HepG2 (cell line): ENCODE results near the gene LIN28B. TPM values are rescaled to one million over a fixed set of nuclear protein-coding genes. Genes with fewer than 3 reads are reported as not detected.
A peak's percentile ranks its signal among the peaks of the same experiment; 100 is the strongest.

Experiments used
- ATAC-seq: fragments of 200-7000 bp; cut with Tn5 transposase; 3 replicates; pipeline ENCODE4 v1.9.1; 2020; ENCODE audit warnings: mild to moderate bottlenecking, moderate library complexity
- BruUV-seq: library from RNA; stranded (reverse); fragments of 400-500 nt; replicated peaks from 2 replicates; lab custom pipeline; 2021; lab: Mats Ljungman, UMichigan
- CTCF ChIA-PET: fragments of 300-600 bp; formaldehyde crosslinking; extraction: SDS; loops from one replicate; lab custom pipeline; 2021; ENCODE audit warnings: low total read pairs, inconsistent platforms, low intra/inter-chr PET ratio; lab: Yijun Ruan, JAX
- POLR2A ChIA-PET: fragments of 350-600 bp; sonication (Branson Sonifier 250); formaldehyde crosslinking; loops from one replicate; lab custom pipeline; 2020; ENCODE audit warnings: antibody characterized with exemption, inconsistent platforms; lab: Yijun Ruan, JAX
- DNase-seq: peaks from one replicate; pipeline ENCODE4 v3.0.0-alpha.2; 2015; ENCODE audit warnings: low spot score
- FAIRE-seq: peaks from 3 replicates; lab custom pipeline; 2011; peaks lifted over from hg19 to GRCh38; lab: Jason Lieb, UNC
- H2AFZ ChIP-seq: one replicate; pipeline ENCODE4 v1.6.1; 2011; ENCODE audit warnings: low read length, inconsistent platforms
- H3K27ac ChIP-seq: fragments of 300-600 bp; 3 replicates; pipeline ENCODE4 v1.8.0; 2011; ENCODE audit warnings: mixed run types, mild to moderate bottlenecking, mixed read lengths, low read length, inconsistent platforms; ENCODE audit not compliant: insufficient read depth; ENCODE audit errors: extremely low read length
- H3K27me3 ChIP-seq, 2 experiments: fragments of 200-600 bp in 1 of 2; 2 replicates in 1 of 2; 3 replicates in 1 of 2; pipeline versions ENCODE4 v1.6.0 to v1.8.0; 2011; ENCODE audit warnings: low read length in 2 of 2, mild to moderate bottlenecking in 2 of 2, moderate library complexity in 2 of 2, inconsistent platforms in 1 of 2; ENCODE audit not compliant: insufficient read depth in 2 of 2, control insufficient read depth in 1 of 2
- H3K36me3 ChIP-seq, 2 experiments: fragments of 200-600 bp in 1 of 2; replicated peaks in 1 of 2; 2 replicates in 1 of 2; 3 replicates in 1 of 2; pipeline versions ENCODE4 v1.5.1 to v1.8.0; 2011; ENCODE audit warnings: low read length in 2 of 2, inconsistent platforms in 1 of 2; ENCODE audit not compliant: insufficient read depth in 2 of 2, control insufficient read depth in 1 of 2
- H3K4me1 ChIP-seq: 2 replicates; pipeline ENCODE4 v1.5.1; 2012; ENCODE audit warnings: low read length, inconsistent platforms; ENCODE audit not compliant: insufficient read depth
- H3K4me2 ChIP-seq: 2 replicates; pipeline ENCODE4 v1.6.0; 2011; ENCODE audit warnings: low read depth, low read length, inconsistent platforms
- H3K4me3 ChIP-seq, 3 experiments: fragments of 200-600 bp in 1 of 3; sonication (generic), shearing (Covaris generic) in 1 of 3; replicated peaks in 1 of 3; 2 replicates each; pipeline ENCODE4 v1.5.1; 2011 to 2016; ENCODE audit warnings: low read length in 3 of 3, inconsistent platforms in 2 of 3, low read depth in 2 of 3, mild to moderate bottlenecking in 2 of 3, control low read depth in 1 of 3, mixed read lengths in 1 of 3; ENCODE audit not compliant: insufficient read depth in 1 of 3
- H3K79me2 ChIP-seq: one replicate; pipeline ENCODE4 v1.6.1; 2011; ENCODE audit warnings: low read length, inconsistent platforms; ENCODE audit not compliant: insufficient read depth
- H3K9ac ChIP-seq: 2 replicates; pipeline ENCODE4 v1.6.0; 2011; ENCODE audit warnings: mild to moderate bottlenecking, low read depth, low read length, inconsistent platforms; ENCODE audit not compliant: insufficient read depth
- H3K9me3 ChIP-seq: 2 replicates; pipeline ENCODE4 v1.5.1; 2012; ENCODE audit warnings: mild to moderate bottlenecking, low read length
- H4K20me1 ChIP-seq: 2 replicates; pipeline ENCODE4 v1.6.0; 2011; ENCODE audit warnings: inconsistent platforms, mild to moderate bottlenecking, low read length, moderate library complexity; ENCODE audit not compliant: insufficient read depth
- IKZF1 ChIP-seq: fragments of 450-650 bp; IDR thresholded peaks from 2 replicates; pipeline ENCODE4 v1.7.1; 2016
- JUNB ChIP-seq: sonication (generic); formaldehyde crosslinking; IDR thresholded peaks from 2 replicates; pipeline ENCODE4 v1.8.0; 2022; ENCODE audit warnings: missing genetic modification reagents, mild to moderate bottlenecking, borderline replicate concordance
- JUND ChIP-seq: sonication (generic); formaldehyde crosslinking; IDR thresholded peaks from 2 replicates; pipeline ENCODE4 v1.8.0; 2022; ENCODE audit warnings: mild to moderate bottlenecking, missing genetic modification reagents
- MATR3 ChIP-seq: sonication (generic); formaldehyde crosslinking; IDR thresholded peaks from 2 replicates; pipeline ENCODE4 v1.4.0; 2020; ENCODE audit warnings: missing genetic modification reagents
- POLR2AphosphoS2 ChIP-seq: IDR thresholded peaks from 2 replicates; pipeline ENCODE4 v1.6.1; 2011; ENCODE audit warnings: low read depth, low read length, improper control_type of control experiment
- PRPF4 ChIP-seq: fragments of 200-400 bp; formaldehyde crosslinking; IDR thresholded peaks from 2 replicates; pipeline ENCODE4 v1.6.1; 2016; ENCODE audit warnings: low read length, low read depth; ENCODE audit not compliant: poor library complexity, severe bottlenecking
- ZFX ChIP-seq: sonication (generic); formaldehyde crosslinking; IDR thresholded peaks from 2 replicates; pipeline ENCODE4 v1.4.0; 2020; ENCODE audit warnings: mild to moderate bottlenecking, low read depth, missing genetic modification reagents, moderate library complexity
- ZFY ChIP-seq: sonication (generic); formaldehyde crosslinking; IDR thresholded peaks from 2 replicates; pipeline ENCODE4 v1.4.0; 2020; ENCODE audit warnings: missing genetic modification reagents
- ZNF264 ChIP-seq: sonication (generic); formaldehyde crosslinking; IDR thresholded peaks from 2 replicates; pipeline ENCODE4 v1.4.0; 2020; ENCODE audit warnings: missing genetic modification reagents
- ZNF562 ChIP-seq: sonication (generic); formaldehyde crosslinking; IDR thresholded peaks from 2 replicates; pipeline ENCODE4 v1.8.0; 2022; ENCODE audit warnings: missing genetic modification reagents, borderline replicate concordance
- ZNF713 ChIP-seq: sonication (generic); formaldehyde crosslinking; IDR thresholded peaks from 2 replicates; pipeline ENCODE4 v1.4.0; 2020; ENCODE audit warnings: mild to moderate bottlenecking, missing genetic modification reagents
- ZNF720 ChIP-seq: sonication (generic); formaldehyde crosslinking; IDR thresholded peaks from 2 replicates; pipeline ENCODE4 v1.4.0; 2020; ENCODE audit warnings: missing genetic modification reagents
- WGBS: methylation state at CpG from one replicate; pipeline ENCODE4 v1.1.6; 2017; ENCODE audit warnings: low lambda C conversion rate; 5-methylcytosine and 5-hydroxymethylcytosine counted together
- in situ Hi-C: cut with HindIII; loops from 2 replicates; pipeline ENCODE4 v1.10.0; 2017; ENCODE audit warnings: low pct_unique_long_range_greater_than_20kb; ENCODE audit not compliant: extremely low pct_ligation_motif_present
- intact Hi-C: fragments of 100-400 bp; cut with micrococcal nuclease; formaldehyde crosslinking; loops from one replicate; pipeline ENCODE4 v1.10.0; 2022; ENCODE audit not compliant: unreplicated experiment
- polyA plus RNA-seq, 8 experiments: library from polyadenylated mRNA; depleted of rRNA in 3 of 8; stranded (reverse) in 7 of 8; unstranded in 1 of 8; fragments of >200 nt; fragmentation: Illumina TruSeq in 4 of 8; extraction: Trizol in 4 of 8; gene quantifications; 2 replicates each; pipeline versions ENCODE4 v1.2.1 to v1.2.3, GENCODE V29; 2011 to 2016; ENCODE audit warnings: low read depth in 4 of 8, missing spikeins in 1 of 8, mixed read lengths in 1 of 8; ENCODE audit not compliant: insufficient read depth in 1 of 8
- total RNA-seq, 5 experiments: library from RNA; depleted of rRNA; stranded (reverse); fragments of >200 nt; fragmentation: Illumina TruSeq; extraction: Trizol; gene quantifications; 2 replicates each; pipeline ENCODE4 v1.2.3, GENCODE V29; 2016; ENCODE audit warnings: low read depth in 1 of 5
- TF ChIP-seq, protein P1 (sequence below): sonication (generic); formaldehyde crosslinking; IDR thresholded peaks from 2 replicates; pipeline ENCODE4 v1.5.0; 2020; ENCODE audit warnings: missing genetic modification reagents
- TF ChIP-seq, protein P2 (sequence below): sonication (generic); formaldehyde crosslinking; conservative IDR thresholded peaks from 2 replicates; pipeline ENCODE4 v1.5.0; 2020; ENCODE audit warnings: missing genetic modification reagents
- TF ChIP-seq, protein P3 (sequence below): conservative IDR thresholded peaks from 2 replicates; pipeline ENCODE4 v1.6.1; 2018; ENCODE audit warnings: missing genetic modification reagents
- TF ChIP-seq, protein P4 (sequence below): sonication (generic); formaldehyde crosslinking; IDR thresholded peaks from 2 replicates; pipeline ENCODE4 v1.8.0; 2022; ENCODE audit warnings: low read depth, missing genetic modification reagents

The LIN28B gene
- total and polyA plus RNA-seq, 2 of the 13 experiments (the other 11 are each of a cell fraction or from before 2014, with no cell fraction given): 14.5 to 56.8 TPM

DNA sequence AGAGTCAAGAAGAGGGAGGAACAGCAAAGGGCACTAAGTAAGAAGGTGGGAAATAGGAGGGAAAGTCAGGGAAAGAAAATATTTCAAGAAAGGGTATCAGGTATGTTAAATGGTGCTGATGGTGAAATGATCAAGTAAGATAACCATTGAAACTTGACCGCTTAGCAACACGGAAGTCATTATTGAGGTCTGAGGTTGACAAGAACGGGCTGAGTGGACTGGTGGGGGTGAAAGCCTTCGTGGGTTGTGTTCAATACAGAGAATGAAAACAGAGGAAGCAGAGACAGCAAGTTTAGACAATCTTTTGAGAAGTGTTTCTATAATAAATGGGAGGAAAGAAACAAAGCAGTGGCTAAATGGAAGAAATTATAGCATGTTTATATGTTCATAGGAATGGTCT, 72.0 kb downstream of the LIN28B start:
- no peak overlapping the region for H3K4me3 ChIP-seq
- FAIRE-seq: no peak

DNA sequence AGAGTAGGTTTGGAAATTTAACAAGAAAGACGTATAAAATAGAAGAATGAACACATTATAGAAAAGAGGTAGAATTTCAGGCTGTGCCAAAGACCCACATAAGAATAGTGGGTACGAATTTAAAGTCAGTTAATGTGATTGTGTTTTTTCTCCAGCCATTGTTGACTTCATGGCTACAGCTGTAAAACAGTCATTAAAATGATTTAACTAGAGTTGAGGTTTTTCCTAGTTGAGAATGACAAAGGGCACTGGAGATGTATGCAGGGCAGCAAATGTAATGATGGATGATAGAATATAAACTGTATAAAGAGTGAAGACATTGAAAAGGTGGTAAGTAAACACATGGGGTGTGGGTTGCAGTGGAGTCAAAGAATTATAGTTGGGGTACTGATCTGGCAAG, 72.7 kb downstream of the LIN28B start:
- no peak overlapping the region for H2AFZ ChIP-seq
- in situ Hi-C loops: no loop called here
- no peak overlapping the region for H3K9ac ChIP-seq
- H3K4me3 ChIP-seq: no peak overlapping the region
- no peak for DNase-seq
- no peaks in the 10 kb centered on the region for H4K20me1 ChIP-seq
- H3K4me2 ChIP-seq: no peak overlapping the region
- ChIA-PET CTCF (no interaction called here), POLR2A (no interaction called here)
- no peaks in the 10 kb centered on the region for H3K27me3 ChIP-seq
- BruUV-seq: no TSS peak
- ATAC-seq: no peak
- H3K27ac ChIP-seq: no peak overlapping the region
- H3K9me3 ChIP-seq: no peaks in the 10 kb centered on the region
- intact Hi-C loops: no loop called here
- FAIRE-seq: no peak
- peaks cover 5% of the 10 kb centered on the region for H3K4me1 ChIP-seq
- 76% methylated on average over 2 of the region's 2 CpGs for WGBS
- H3K79me2 ChIP-seq: no peaks in the 10 kb centered on the region
- no peaks in the 10 kb centered on the region; a peak in 1 of 5 replicates for H3K36me3 ChIP-seq
- TF ChIP-seq PRPF4 (no peak), ZFX (no peak), JUNB (CRISPR knock-in tag) (no peak), ZNF562 (no peak), POLR2AphosphoS2 (no peak), ZNF264 (CRISPR knock-in tag) (no peak), ZFY (CRISPR knock-in tag) (no peak), IKZF1 (no peak)
- TF ChIP-seq, protein P1, sequence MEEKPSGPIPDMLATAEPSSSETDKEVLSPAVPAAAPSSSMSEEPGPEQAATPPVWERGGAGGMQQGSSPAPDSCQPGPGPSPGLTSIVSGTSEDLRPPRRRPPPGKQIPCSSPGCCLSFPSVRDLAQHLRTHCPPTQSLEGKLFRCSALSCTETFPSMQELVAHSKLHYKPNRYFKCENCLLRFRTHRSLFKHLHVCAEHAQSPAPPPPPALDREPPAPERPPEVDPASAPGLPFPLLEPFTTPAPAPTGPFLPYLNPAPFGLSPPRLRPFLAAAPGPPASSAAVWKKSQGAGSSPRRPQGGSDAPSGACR (CRISPR knock-in tag): no peak
- TF ChIP-seq, protein P2, sequence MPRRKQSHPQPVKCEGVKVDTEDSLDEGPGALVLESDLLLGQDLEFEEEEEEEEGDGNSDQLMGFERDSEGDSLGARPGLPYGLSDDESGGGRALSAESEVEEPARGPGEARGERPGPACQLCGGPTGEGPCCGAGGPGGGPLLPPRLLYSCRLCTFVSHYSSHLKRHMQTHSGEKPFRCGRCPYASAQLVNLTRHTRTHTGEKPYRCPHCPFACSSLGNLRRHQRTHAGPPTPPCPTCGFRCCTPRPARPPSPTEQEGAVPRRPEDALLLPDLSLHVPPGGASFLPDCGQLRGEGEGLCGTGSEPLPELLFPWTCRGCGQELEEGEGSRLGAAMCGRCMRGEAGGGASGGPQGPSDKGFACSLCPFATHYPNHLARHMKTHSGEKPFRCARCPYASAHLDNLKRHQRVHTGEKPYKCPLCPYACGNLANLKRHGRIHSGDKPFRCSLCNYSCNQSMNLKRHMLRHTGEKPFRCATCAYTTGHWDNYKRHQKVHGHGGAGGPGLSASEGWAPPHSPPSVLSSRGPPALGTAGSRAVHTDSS (CRISPR knock-in tag): no peak

More for the DNA sequence above, 72.0 kb downstream of the LIN28B start:
- Histone ChIP-seq H3K4me1 (no peaks in the 10 kb centered on the region), H3K9ac (no peak overlapping the region), H3K4me2 (no peak overlapping the region), H3K79me2 (no peaks in the 10 kb centered on the region), H4K20me1 (no peaks in the 10 kb centered on the region), H3K9me3 (no peaks in the 10 kb centered on the region)
- BruUV-seq: TSS peak; percentile 33
- in situ Hi-C loops: no loop called here
- WGBS: 93% methylated on average over 4 of the region's 4 CpGs
- ATAC-seq: no peak
- DNase-seq: no peak
- CTCF ChIA-PET: no interaction called here
- TF ChIP-seq, protein P3, sequence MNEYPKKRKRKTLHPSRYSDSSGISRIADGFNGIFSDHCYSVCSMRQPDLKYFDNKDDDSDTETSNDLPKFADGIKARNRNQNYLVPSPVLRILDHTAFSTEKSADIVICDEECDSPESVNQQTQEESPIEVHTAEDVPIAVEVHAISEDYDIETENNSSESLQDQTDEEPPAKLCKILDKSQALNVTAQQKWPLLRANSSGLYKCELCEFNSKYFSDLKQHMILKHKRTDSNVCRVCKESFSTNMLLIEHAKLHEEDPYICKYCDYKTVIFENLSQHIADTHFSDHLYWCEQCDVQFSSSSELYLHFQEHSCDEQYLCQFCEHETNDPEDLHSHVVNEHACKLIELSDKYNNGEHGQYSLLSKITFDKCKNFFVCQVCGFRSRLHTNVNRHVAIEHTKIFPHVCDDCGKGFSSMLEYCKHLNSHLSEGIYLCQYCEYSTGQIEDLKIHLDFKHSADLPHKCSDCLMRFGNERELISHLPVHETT: no peak
- TF ChIP-seq MATR3 (CRISPR knock-in tag) (no peak), ZNF713 (CRISPR knock-in tag) (no peak), JUND (CRISPR knock-in tag) (no peak), ZNF720 (CRISPR knock-in tag) (no peak)
- TF ChIP-seq, protein P4, sequence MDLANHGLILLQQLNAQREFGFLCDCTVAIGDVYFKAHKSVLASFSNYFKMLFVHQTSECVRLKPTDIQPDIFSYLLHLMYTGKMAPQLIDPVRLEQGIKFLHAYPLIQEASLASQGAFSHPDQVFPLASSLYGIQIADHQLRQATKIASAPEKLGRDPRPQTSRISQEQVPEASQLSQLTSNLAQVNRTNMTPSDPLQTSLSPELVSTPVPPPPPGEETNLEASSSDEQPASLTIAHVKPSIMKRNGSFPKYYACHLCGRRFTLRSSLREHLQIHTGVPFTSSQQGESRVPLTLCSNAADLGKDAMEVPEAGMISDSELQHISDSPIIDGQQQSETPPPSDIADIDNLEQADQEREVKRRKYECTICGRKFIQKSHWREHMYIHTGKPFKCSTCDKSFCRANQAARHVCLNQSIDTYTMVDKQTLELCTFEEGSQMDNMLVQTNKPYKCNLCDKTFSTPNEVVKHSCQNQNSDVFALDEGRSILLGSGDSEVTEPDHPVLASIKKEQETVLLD (CRISPR knock-in tag): no peak
- TF ChIP-seq, all 625 proteins: peak for 0
- H2AFZ ChIP-seq: no peak overlapping the region
- no peak overlapping the region for H3K27ac ChIP-seq
- H3K36me3 ChIP-seq: no peaks in the 10 kb centered on the region; a peak in 1 of 5 replicates
- intact Hi-C loops: no loop called here
- POLR2A ChIA-PET: no interaction called here
- H3K27me3 ChIP-seq: no peaks in the 10 kb centered on the region
